ENCODE data around the gene ARHGEF10L.

Gene ARHGEF10L

DNA sequence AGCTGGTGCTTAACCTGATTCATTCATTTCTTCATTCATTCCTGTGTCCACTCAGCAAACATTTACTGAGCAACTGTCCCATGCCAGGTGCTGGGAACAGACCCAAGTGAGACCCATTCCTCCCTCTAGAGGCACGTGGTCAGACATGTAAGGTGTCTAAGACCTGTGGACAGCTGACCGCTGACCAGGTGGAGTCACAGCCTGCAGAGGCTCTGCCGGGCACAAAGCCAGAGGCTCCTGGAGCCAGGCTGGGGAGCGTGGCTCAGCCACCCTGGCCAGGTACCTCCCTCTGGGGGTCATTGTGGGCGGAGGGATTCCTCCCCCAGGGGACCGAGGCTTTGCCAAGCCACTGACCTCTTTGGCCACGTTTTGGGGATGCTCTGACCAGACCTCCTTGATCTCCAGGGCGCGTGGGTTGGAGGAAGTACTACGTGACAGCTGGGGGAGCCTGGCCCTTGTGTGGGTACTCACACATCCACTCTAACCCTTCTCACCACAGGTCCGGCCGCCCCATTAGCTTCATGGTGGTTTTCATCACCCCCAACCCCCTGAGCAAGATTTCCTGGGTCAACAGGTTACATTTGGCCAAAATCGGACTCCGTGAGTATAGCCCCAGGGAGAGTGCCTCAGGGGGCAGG is 100.3 kb downstream of the ARHGEF10L start:
- DNase-seq = no peak
- intact Hi-C loops (cut with DNase I) = no loop called here

DNA sequence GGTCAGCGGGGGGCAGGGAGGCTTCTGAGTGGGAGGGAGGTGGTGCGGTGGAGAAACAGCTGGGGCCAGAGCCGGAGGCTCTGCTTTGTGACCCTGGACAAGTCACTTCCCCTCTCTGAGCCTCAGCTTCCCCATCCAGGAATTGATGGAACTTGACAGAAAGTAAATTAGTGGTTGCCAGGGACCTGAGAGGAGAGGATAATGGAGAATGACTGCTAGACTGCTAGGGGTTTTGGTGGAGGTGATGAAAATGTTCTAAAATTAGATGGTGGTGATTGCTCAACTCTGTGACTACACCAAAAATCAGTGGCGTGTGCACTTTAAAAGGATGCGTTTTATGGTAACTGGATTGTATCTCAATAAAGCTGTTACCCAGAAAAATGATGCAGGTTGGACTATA is 100.9 kb downstream of the ARHGEF10L start:
- intact Hi-C loops (cut with DNase I) = no loop called here
- no peak for DNase-seq

DNA sequence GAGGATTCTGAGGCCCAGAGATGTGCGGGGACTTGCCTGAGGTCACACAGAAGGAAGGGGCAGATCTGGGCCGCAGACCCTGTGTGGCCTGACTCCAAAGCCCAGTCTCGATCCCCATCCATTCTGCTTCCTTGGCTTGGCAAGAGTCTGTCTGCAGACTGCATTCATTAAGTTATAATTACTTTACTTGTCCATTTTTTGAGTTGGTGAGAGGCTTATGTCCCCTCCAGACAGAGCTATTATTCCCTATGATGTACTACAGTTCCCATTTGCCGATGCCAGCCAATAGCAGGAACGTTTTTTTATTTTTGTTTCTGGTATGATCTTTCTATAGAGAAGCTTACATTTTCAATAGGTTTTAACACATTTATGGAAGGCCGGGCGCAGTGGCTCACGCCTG is 101.5 kb downstream of the ARHGEF10L start:
- DNase-seq = no peak
- intact Hi-C loops (cut with DNase I) = no loop called here

- intact Hi-C loops (cut with DNase I) = no loop called here
- DNase-seq = no peak
These were observed 102.7 kb downstream of the ARHGEF10L start for GRCh38 chr1:17642169-17642568.

DNA sequence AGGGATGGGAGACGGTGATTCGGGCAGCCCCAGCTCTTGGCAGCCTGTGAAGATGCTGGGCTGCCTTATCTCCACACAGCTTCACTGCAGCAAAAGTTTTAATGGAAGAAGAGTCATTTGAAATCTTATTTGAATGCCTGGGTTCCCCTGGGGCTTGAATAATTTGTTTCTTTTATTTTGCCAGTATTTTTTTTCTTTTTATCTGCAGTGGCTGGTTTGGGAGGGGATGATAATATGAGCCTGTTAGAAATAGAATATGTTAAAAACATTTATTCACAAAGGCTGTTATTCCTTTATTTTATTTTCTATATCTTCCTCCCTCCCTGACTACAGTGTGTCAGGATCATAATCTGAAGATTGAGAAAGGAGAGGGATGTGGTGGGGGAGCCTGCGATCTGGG is 103.4 kb downstream of the ARHGEF10L start:
- intact Hi-C loops (cut with DNase I) = no loop called here

GRCh38 chr1:17643861-17644703 is 104.6 kb downstream of the ARHGEF10L start:
- no peak for DNase-seq
- intact Hi-C loops (cut with DNase I) = no loop called here

More for the DNA sequence above, 103.4 kb downstream of the ARHGEF10L start:
- no peak for DNase-seq

GRCh38 chr1:17645068-17645911 is 105.8 kb downstream of the ARHGEF10L start:
- intact Hi-C loops (cut with DNase I) = no loop called here
- DNase-seq = no peak

DNA sequence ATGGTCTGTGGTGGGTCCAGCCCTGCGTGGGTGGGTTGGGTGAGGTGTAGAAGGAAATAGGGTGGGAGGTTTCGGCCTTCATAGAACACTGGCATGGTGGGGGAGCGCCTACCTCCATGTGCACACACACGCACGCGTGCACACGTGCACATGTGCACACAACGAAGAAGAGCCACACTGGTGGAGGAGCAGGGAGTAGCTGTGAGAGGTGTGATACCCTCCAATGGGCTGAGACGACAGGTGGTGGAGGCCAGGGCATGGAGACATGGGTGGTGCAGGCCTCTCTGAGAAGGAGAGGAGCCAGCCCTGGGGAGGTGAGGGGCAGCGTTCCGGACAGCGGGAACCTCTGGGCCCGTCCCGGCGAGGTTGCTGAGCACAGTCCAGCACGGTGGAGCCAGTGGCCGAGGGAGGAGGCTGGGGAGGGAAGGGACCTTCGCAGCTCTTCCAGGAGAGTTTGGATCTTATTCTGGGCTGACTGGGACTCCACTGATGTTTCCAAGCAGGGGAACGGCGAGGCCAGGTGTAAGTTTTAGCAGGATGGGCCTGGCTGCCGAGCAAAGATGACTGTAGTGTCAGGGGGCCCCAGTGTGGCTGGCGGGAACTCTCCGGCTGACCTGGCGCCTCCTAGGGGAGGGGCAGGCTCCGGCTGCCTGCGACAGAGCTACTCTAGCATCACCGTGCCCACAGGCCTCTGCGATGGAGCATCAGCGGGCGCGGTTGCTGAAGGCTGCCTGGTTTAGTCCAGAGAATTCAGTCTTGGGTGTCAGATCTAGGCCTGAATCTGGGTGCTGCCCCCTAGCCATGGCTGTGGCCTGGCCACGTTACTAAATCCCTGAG is 107.2 kb downstream of the ARHGEF10L start:
- no peak for DNase-seq
- intact Hi-C loops (cut with DNase I) = no loop called here

DNA sequence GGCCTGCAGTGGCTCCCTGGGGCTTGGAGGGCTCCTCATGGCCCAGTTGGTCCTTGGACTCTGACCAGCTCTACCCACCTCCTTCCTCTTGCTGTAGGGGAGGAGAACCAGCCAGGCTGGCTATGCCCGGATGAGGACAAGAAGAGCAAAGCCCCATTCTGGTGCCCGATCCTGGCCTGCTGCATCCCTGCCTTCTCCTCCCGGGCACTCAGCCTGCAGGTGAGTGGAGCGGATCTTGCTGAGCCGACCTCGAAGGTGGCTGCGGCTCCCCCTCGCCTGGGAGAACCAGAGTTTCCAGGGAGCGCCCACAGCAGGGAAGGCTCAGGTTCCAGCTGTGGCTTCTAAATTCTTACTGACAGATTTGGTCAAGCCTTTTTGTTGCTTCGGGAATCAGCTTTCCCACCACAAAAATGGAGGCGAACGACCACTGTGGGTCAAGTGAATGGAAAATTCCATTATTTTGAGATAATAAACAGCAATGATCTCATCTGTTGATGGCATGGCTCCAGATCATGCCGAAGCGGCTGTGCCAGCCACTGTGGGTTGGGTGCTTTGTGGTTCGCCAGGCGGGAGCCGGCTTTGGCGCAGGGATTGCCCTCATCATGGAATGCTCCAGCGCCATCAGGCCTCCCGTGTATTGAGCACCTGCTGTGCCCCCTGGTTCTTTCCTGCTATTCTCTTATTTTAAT is 109.1 kb downstream of the ARHGEF10L start:
- intact Hi-C loops (cut with DNase I) = no loop called here
- peak in 24 of 42 donors; percentile 22 to 80 (median 42) for DNase-seq

GRCh38 chr1:17649371-17650106 is 110.0 kb downstream of the ARHGEF10L start:
- DNase-seq = no peak
- intact Hi-C loops (cut with DNase I) = no loop called here

- DNase-seq = no peak
- intact Hi-C loops (cut with DNase I) = no loop called here
These were observed 113.8 kb downstream of the ARHGEF10L start for GRCh38 chr1:17653276-17653675.

- peak in 41 of 42 donors; percentile 35 to 85 (median 71) for DNase-seq
- intact Hi-C loops (cut with DNase I) = no loop called here
These were observed 114.3 kb downstream of the ARHGEF10L start for GRCh38 chr1:17653728-17654351.

GRCh38 chr1:17654519-17654918 is 115.0 kb downstream of the ARHGEF10L start:
- no peak for DNase-seq
- intact Hi-C loops (cut with DNase I) = no loop called here

DNA sequence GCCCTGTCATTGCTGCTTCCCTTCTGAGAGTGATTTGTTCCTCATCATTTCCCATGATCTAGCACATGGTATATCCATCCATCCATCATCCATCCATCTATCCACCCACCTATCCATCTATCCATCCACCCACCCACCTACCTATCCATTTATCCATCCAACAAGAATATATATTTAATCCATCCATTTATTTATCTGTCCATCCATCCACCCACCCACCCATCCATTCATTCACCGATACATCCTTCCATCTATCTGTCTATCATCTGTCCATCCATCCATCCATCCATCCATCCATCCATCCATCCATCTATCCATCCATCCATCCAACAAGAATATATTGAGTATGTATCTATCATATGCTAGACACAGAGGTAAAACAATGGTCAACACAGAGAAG is 115.7 kb downstream of the ARHGEF10L start:
- intact Hi-C loops (cut with DNase I) = no loop called here
- DNase-seq = no peak

- DNase-seq = no peak
- intact Hi-C loops (cut with DNase I) = no loop called here
These were observed 116.4 kb downstream of the ARHGEF10L start for GRCh38 chr1:17655922-17656321.

- intact Hi-C loops (cut with DNase I) = no loop called here
- no peak for DNase-seq
These were observed 117.9 kb downstream of the ARHGEF10L start for GRCh38 chr1:17657436-17657835.

DNA sequence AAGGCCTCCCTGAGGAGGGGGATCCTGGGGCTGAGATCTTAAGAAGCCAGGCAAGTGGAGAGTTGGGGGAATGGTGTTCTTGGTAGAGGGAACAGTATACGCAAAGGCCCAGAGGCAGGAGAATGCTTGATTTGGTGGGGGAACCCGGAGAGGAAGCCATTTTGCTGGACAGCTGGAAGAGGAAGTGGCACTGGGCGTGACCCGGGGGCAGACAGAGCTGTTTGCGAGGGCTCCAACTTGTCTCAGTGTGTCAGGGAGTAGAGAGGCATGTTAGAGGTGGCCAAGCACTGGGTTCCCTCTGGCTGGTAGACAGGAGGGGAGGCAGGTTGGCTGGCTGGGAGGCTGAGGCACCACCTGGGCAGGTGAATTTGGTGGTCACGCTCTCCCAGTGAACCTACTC is 119.3 kb downstream of the ARHGEF10L start:
- no peak for DNase-seq
- intact Hi-C loops (cut with DNase I) = no loop called here
